COR-L47 (cell line): ENCODE data around the gene PRRX1.

Source experiments
- DNase-seq: peaks from one replicate; lab custom pipeline; 2025; lab: John Stamatoyannopoulos, UW

PRRX1 gene

GRCh38 chr1:170721621-170722020, 57.7 kb downstream of the PRRX1 start:
- no peak for DNase-seq

- DNase-seq: no peak
Observed at GRCh38 chr1:170723518-170723917, 59.6 kb downstream of the PRRX1 start.

- DNase-seq: no peak
Observed at GRCh38 chr1:170725326-170725725, 61.4 kb downstream of the PRRX1 start.

GRCh38 chr1:170727963-170728362, 64.0 kb downstream of the PRRX1 start:
- no peak for DNase-seq

- no peak for DNase-seq
Observed at GRCh38 chr1:170729225-170730002, 65.5 kb downstream of the PRRX1 start.

- no peak for DNase-seq
Observed at GRCh38 chr1:170730014-170730413, 66.1 kb downstream of the PRRX1 start.

GRCh38 chr1:170730438-170730837, 66.5 kb downstream of the PRRX1 start:
- DNase-seq: no peak

GRCh38 chr1:170731566-170732251, 67.8 kb downstream of the PRRX1 start:
- no peak for DNase-seq

GRCh38 chr1:170732252-170732588, 68.3 kb downstream of the PRRX1 start:
- DNase-seq: no peak

GRCh38 chr1:170734412-170735175, 70.7 kb downstream of the PRRX1 start:
- no peak for DNase-seq

GRCh38 chr1:170735366-170736263, 71.7 kb downstream of the PRRX1 start:
- no peak for DNase-seq

- no peak for DNase-seq
Observed at GRCh38 chr1:170739803-170740202, 75.9 kb downstream of the PRRX1 start.

- no peak for DNase-seq
Observed at GRCh38 chr1:170741678-170742077, 77.7 kb downstream of the PRRX1 start.

- no peak for DNase-seq
Observed at GRCh38 chr1:170742600-170742999, 78.7 kb downstream of the PRRX1 start.

GRCh38 chr1:170743083-170743482, 79.2 kb downstream of the PRRX1 start:
- DNase-seq: no peak

- no peak for DNase-seq
Observed at GRCh38 chr1:170749549-170749948, 85.6 kb downstream of the PRRX1 start.

GRCh38 chr1:170749959-170750358, 86.0 kb downstream of the PRRX1 start:
- DNase-seq: no peak

GRCh38 chr1:170755795-170756194, 91.9 kb downstream of the PRRX1 start:
- DNase-seq: no peak

- no peak for DNase-seq
Observed at GRCh38 chr1:170758992-170759391, 95.1 kb downstream of the PRRX1 start.

- no peak for DNase-seq
Observed at GRCh38 chr1:170765279-170765678, 101.3 kb downstream of the PRRX1 start.

GRCh38 chr1:170765712-170766330, 101.9 kb downstream of the PRRX1 start:
- DNase-seq: no peak
